Measurements from ENCODE around the gene SERPINI1.

DNA sequence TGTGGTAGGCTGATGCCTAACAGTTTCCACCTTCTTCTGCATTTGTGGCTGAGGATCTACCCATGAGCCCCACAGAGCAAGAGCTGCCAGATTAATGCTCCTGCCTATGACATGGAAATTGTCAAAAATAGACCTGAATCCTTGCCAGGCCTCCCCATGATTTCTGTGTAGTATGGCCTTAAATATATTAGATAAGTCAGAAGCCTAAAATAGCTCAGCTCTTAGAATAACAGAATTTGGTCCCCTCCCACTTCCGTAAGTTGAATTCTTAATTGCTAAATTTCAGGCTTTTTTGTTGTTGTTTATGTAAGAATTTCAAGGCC lies 129.0 kb downstream of the SERPINI1 start:
- TF ChIP-seq, protein P1, sequence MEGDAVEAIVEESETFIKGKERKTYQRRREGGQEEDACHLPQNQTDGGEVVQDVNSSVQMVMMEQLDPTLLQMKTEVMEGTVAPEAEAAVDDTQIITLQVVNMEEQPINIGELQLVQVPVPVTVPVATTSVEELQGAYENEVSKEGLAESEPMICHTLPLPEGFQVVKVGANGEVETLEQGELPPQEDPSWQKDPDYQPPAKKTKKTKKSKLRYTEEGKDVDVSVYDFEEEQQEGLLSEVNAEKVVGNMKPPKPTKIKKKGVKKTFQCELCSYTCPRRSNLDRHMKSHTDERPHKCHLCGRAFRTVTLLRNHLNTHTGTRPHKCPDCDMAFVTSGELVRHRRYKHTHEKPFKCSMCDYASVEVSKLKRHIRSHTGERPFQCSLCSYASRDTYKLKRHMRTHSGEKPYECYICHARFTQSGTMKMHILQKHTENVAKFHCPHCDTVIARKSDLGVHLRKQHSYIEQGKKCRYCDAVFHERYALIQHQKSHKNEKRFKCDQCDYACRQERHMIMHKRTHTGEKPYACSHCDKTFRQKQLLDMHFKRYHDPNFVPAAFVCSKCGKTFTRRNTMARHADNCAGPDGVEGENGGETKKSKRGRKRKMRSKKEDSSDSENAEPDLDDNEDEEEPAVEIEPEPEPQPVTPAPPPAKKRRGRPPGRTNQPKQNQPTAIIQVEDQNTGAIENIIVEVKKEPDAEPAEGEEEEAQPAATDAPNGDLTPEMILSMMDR (IDR thresholded peaks at IDR 0.05; ENCODE audit: poor library complexity) = no peak
- no peak for TF ChIP-seq EZH2phosphoT487 (IDR thresholded peaks at IDR 0.05; ENCODE audit: low read depth, severe bottlenecking, unreplicated experiment)

Data from hepatocyte (in vitro differentiated cells).